ENCODE measurements around the gene CHN2.

GRCh38 chr7:29243910-29244655, 49.5 kb downstream of the CHN2 start:
- TF ChIP-seq CTCF (IDR thresholded peaks at IDR 0.05; ENCODE audit: low read depth, low read length), result peak; percentile 45
- TF ChIP-seq POLR2A (IDR thresholded peaks at IDR 0.05; ENCODE audit: extremely low read depth, insufficient read length), result no peak
